Stimulated activated CD4-positive, alpha-beta T cell treated with anti-CD3 and anti-CD28 coated beads, Interleukin-2, amount 100 ng/mL, for 48 hours (primary cell): ENCODE measurements around the gene CAMK4.

Experiments used
- DNase-seq, 2 donors: peaks; one replicate each; pipeline ENCODE4 v3.0.0-alpha.2; 2020

The CAMK4 gene

GRCh38 chr5:111507276-111507675, 283.1 kb downstream of the CAMK4 start:
- no peak for DNase-seq

- no peak for DNase-seq
These were observed 284.9 kb downstream of the CAMK4 start for GRCh38 chr5:111509119-111509518.

- no peak for DNase-seq
These were observed 287.1 kb downstream of the CAMK4 start for GRCh38 chr5:111511174-111511830.

GRCh38 chr5:111511831-111512374, 287.7 kb downstream of the CAMK4 start:
- DNase-seq = no peak

GRCh38 chr5:111512375-111513130, 288.4 kb downstream of the CAMK4 start, which contains the start of gene STARD4:
Gene STARD4 (minus strand): TSS chr5:111512535. CDS start chr5:111507433, 5,102 bp downstream.
- peak; percentile 88 to 89 for DNase-seq

DNA sequence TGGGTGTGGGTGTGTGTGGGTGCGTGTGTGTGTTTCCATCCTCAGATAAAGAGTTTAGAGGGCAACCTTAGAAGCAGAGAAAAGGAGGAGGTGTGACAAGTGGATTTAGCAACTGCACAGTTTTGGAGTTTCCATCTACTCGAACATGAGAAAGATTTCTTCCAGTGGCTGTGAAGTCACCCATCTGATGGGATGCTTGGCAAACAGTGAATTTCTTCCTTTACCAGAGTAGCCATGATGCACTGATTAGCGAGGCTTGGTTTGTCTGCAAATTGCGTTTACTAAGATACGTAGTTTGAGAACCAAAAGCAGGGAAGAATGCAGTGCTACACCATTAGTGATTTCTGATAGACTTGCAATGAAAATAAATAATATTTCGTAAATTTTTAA, 288.9 kb downstream of the CAMK4 start:
- no peak for DNase-seq

GRCh38 chr5:111514087-111514486, 289.9 kb downstream of the CAMK4 start:
- DNase-seq = no peak

DNA sequence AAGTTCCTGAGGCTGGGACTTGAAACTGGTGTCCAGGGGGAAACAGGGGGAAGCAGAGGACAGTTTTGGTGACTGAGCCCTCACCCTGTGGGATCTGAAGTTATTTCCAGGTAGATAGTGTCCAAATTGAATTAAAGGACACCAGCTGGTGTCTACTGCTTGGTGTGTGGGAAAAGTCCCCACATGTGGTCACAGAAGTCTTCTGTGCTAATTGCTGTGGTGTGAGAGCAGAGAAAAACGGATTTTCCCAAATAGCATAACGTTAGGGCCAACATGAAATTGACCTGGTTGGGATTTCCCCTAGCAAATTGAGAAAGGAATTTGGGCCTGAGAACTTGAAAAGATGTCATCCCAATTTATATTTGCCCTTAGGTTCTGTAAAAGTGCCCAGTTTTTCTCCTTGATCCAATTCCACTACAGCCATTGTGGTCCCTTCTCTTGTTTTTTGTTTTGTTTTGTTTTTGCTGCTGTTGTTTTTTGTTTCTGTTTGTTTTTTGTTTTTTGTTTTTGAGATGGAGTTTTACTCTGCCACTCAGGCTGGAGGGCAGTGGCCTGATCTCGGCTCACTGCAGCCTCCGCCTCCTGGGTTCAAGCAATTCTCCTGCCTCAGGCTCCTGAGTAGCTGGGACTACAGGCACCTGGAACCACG, 293.8 kb downstream of the CAMK4 start:
- no peak for DNase-seq

DNA sequence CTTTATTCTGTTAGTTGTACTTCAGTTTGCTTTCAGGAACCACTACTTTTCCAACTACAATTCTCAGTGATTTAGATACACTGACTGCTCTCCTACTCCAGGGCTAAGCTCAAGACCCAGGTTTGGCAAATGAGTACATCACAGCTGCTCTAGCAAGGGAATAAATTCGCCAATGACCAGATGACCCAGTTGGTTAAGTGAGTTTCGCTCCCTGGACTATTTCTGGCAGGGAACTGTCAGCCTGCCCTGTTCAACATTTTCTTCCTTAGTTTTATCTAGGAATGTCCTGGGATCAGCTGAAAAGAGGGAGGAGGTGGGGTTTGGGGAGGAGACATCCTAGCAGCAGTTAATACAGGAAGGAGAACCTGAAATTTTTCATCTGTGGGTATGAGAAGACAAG, 294.6 kb downstream of the CAMK4 start:
- DNase-seq = no peak

DNA sequence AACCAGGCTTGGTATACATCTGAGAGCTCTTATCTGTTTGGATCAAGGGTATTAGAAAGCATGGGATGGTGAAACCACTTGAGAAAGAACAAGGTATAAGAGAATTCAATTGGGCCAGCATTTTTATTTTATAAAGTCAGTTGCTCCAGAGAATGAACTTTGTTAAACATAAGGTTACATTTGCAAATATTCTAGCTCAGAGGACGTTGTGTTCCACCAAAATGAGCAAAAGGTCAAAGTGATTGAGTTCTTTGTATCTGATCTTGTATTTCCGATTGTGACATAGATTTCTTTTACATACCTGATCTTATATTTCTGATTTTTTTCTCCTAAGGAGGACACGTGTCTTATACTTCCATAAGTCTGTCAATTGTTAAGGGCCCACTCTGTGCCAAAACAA, 296.7 kb downstream of the CAMK4 start:
- DNase-seq = no peak

DNA sequence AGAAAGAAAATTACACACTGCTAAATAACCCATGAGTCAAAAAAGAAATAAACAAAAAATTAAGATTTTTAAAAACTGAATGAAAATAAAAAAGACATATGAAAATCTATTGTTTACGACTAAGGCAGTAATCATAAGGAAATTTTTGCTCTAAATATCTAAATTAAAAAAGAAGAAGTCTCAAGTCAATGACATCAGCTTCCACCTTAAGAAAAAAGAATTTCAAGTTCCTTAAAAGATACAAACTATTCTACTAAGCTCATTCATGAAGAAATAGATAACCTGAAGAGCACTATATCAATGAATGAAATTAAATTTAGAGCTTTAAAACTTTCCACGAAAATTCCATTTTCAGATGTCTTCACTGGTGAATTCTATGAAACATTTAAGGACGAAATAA, 303.9 kb downstream of the CAMK4 start:
- no peak for DNase-seq

GRCh38 chr5:111530298-111530740, 306.1 kb downstream of the CAMK4 start:
- DNase-seq = peak; percentile 61 to 62

DNA sequence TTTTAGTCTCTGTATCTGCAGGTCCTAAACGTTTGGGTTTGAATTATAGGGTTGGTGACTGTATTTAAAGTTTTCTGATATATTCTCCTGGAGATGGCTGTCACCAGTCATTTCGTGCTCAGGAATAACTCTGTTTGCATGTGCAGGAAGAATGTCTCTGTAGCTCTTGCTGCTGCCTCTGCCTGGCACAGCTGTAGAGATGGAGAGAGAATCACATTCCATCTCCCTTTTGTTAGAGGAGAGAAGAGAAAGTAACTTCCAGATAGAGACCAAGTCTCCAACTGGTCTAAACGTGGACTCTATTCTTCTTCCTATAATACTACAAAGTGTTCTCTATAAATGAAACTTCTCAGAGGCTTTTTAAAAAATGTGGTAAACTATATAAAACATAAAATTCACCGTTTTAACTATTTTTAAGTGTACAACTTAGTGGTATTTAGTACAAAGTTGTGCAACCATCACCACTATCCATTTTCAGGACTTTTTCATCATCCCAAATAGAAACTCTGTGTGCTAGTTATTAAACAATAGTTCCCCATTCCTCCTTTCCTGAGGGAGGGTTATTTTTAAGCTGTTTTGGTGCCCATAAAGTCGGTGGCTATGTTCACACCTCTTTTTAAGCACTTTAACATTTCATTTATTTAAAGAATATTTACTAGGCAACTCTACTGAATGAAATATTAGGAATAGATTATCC, 308.9 kb downstream of the CAMK4 start:
- DNase-seq = no peak

GRCh38 chr5:111535879-111536549, 311.8 kb downstream of the CAMK4 start:
- DNase-seq = no peak

DNA sequence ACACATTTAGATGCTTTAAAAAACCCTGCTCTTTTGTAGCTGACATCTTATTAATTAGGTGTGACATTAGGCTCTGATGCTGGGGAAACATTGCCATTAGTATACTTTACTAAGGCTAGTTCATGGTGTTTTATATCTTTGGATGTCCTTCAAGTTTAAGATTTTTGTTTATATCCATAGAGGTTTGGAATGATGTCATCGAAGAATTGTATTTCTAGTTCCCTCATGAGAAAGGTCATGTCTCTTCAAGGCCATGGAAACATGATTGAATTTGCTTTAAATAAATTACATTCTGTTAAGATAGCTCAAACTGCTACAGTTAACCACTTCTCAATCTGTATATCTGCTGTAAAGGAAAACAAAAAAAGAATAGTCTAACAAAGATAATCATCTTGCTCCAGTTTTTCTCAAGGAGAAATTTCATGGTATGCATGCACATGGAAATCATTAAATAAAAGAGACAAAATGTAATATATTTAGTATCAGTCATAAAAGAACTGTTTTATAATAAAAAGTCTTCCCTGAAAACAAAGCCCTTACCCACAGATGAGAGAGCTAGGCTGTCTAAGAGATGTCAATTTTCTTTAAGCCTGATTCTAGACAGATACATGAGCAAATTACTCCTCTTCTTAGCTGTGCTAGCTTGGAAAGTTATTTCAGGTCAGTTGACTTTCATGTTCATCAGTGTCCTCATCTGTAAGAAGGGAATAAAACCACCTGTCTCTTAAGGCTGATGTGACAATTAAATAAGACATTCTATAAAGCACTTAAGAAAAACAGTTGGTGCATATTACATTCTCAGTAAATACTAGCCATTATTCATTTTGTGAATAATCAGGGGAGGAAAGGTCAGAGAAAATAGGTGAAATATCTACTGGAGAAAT, 313.2 kb downstream of the CAMK4 start:
- DNase-seq = no peak
